Calu3 (cell line): ENCODE data around the gene CRACR2B. TPM values are rescaled to one million over a fixed set of nuclear protein-coding genes. Genes with fewer than 3 reads are reported as not detected.

ENCODE experiments used
- BruUV-seq: library from RNA; stranded (reverse); fragments of 400-500 nt; replicated peaks from 2 replicates; lab custom pipeline; 2021; lab: Mats Ljungman, UMichigan
- CTCF ChIA-PET: fragments of 300-600 bp; sonication (Branson Sonifier 250); formaldehyde crosslinking; loops from one replicate; lab custom pipeline; 2022; ENCODE audit warnings: antibody characterized with exemption; lab: Charles Lee
- DNase-seq: peaks from one replicate; pipeline ENCODE4 v3.0.0; 2022
- H3K27ac Mint-ChIP-seq: one replicate; pipeline ENCODE4 v1.8.0; 2022; ENCODE audit warnings: mixed read lengths; ENCODE audit not compliant: unreplicated experiment
- H3K27me3 Mint-ChIP-seq: one replicate; pipeline ENCODE4 v1.8.0; 2022; ENCODE audit warnings: mixed read lengths; ENCODE audit not compliant: unreplicated experiment
- H3K36me3 Mint-ChIP-seq: one replicate; pipeline ENCODE4 v1.8.0; 2022; ENCODE audit warnings: mild to moderate bottlenecking, moderate library complexity, mixed read lengths; ENCODE audit not compliant: insufficient read depth, unreplicated experiment
- H3K4me1 Mint-ChIP-seq: one replicate; pipeline ENCODE4 v1.8.0; 2022; ENCODE audit warnings: mild to moderate bottlenecking, low read depth, mixed read lengths; ENCODE audit not compliant: unreplicated experiment
- H3K4me3 Mint-ChIP-seq: one replicate; pipeline ENCODE4 v1.8.0; 2022; ENCODE audit warnings: mild to moderate bottlenecking, low read depth, moderate library complexity, mixed read lengths; ENCODE audit not compliant: unreplicated experiment
- H3K9me3 Mint-ChIP-seq: one replicate; pipeline ENCODE4 v1.8.0; 2022; ENCODE audit warnings: low read depth, mixed read lengths; ENCODE audit not compliant: unreplicated experiment
- intact Hi-C: fragments of 100-400 bp; cut with micrococcal nuclease; formaldehyde crosslinking; loops from one replicate; pipeline ENCODE4 v1.10.0; 2022; ENCODE audit not compliant: unreplicated experiment
- total RNA-seq: library from RNA; stranded (reverse); gene quantifications from 2 replicates; pipeline ENCODE4 v1.2.3, GENCODE V29; 2022
- TF ChIP-seq, protein P1 (sequence below): fragments of 200-600 bp; IDR thresholded peaks from one replicate; pipeline ENCODE4 v1.8.0; 2022; ENCODE audit warnings: antibody characterized with exemption; ENCODE audit not compliant: unreplicated experiment

Gene CRACR2B
- total RNA-seq, 1 experiment from 2014 or later = 33.4 TPM

DNA sequence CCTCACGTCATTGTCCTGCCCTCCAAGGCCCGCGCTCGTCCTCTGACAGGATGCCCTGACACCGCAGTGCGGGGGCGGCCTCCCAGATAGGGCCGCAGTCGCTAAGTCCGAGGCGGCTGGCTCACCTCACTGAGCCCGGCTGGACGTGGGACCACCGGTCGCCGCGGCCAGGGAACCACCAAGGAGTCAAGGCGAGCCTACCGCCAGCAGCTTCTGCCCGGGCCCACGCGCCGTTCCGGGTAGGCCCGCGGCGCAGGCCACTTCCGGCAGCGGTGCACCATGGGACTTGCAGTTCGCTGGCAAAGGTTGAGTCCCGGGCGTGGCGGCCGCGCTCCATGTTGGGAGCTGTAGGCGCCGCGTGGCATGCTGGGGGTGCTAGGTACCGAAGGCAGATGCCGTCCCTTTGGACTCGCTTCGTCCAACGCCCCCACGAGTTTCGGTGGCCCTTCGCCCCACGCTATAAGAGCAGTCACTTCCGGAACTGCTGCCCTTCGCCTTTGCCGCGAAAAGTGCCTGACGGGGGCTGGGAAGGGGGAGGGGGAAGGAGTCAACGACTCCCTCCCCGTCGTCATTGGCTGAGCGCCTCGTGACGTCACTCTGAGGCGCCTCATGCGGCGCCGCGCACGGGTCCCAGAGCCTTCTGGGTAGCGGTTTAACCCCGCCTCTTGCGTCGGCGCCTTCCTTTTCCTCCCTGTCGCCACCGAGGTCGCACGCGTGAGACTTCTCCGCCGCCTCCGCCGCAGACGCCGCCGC, 18.3 kb upstream of the CRACR2B start, which contains the start of gene RPLP2:
RPLP2 (plus strand) TSS at position 681 of the 753 bp plus-strand sequence. CDS start 268 bp downstream, outside the sequence.
- intact Hi-C loops = no loop called here
- Mint-ChIP-seq H3K27ac (peak within 1 kb of the TSS; percentile 88), H3K4me1 (peaks cover 19% of the 10 kb centered on the region), H3K9me3 (no peaks in the 10 kb centered on the region), H3K36me3 (peaks cover 92% of the 10 kb centered on the region), H3K27me3 (no peaks in the 10 kb centered on the region), H3K4me3 (peak within 1 kb of the TSS; percentile 94)
- no TSS peak for BruUV-seq
- peak; percentile 97 for DNase-seq
- TF ChIP-seq, protein P1, sequence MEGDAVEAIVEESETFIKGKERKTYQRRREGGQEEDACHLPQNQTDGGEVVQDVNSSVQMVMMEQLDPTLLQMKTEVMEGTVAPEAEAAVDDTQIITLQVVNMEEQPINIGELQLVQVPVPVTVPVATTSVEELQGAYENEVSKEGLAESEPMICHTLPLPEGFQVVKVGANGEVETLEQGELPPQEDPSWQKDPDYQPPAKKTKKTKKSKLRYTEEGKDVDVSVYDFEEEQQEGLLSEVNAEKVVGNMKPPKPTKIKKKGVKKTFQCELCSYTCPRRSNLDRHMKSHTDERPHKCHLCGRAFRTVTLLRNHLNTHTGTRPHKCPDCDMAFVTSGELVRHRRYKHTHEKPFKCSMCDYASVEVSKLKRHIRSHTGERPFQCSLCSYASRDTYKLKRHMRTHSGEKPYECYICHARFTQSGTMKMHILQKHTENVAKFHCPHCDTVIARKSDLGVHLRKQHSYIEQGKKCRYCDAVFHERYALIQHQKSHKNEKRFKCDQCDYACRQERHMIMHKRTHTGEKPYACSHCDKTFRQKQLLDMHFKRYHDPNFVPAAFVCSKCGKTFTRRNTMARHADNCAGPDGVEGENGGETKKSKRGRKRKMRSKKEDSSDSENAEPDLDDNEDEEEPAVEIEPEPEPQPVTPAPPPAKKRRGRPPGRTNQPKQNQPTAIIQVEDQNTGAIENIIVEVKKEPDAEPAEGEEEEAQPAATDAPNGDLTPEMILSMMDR = no peak
- CTCF ChIA-PET = interaction anchor here (0.8 to 1.2 kb wide), 2 partner anchors 9 to 10 kb away, joined by 3 to 5 read pairs; partner anchors contain the start of gene PNPLA2

DNA sequence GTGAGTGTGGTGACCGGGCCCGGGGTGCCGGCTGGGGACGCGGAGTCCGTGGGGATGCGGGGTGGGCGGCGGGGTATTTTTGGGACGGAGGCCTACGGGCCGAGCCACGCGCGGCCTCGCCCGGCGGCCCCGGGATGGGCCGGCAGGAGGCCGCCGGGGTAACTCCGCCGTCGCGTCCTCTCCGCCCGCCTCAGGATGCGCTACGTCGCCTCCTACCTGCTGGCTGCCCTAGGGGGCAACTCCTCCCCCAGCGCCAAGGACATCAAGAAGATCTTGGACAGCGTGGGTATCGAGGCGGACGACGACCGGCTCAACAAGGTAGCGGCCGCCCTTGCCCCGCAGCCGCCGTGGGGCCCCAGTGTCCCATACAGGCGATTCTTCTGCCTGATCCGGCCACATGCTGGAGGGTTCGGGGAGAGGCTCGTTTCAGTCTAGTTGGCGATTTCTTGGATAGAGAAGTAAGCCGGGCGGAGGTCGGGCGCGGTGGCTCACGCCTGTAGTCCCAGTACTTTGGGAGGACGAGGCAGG, 17.6 kb upstream of the CRACR2B start:
- CTCF ChIA-PET = interaction anchor here (0.7 to 0.8 kb wide), 2 partner anchors 9 kb away, joined by 5 read pairs; no protein-coding TSS in a partner anchor
- intact Hi-C loops = no loop called here
- BruUV-seq = TSS peak; percentile 68

DNA sequence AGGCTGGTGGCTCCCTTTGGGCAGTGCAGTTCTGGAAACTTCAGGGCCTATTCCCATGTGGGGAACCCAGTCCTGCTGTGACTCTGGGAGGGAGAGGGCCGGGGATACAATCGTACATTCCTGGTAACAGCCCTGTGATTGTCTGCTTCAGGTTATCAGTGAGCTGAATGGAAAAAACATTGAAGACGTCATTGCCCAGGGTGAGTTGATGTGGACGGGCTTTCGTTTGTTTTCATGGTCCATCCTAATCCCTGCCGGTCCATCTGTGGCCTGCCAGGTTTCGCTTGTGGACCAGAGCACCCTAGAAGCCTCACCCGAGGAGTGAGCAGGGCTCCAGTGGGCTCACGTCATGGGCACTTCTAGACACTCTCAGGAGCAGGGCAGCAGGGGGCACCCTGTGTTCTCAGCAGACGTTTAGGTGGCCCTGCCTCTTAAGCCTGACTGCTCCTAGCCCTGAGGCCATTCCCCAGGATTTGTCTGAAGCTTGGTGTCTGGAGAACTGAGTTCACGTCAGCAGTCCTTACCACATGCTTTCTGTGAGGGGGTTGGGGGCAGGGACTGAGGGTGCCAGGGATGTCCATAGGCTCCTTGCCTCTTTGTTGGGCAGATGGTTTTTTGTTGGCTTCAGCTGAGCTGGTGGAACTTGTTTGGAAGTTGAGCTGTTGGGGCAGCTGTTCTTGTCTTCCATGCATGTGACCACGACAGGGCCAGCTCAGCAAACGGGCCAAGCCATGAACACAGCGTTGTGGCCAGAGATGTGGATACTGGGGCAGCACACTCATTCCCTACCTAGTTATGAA, 16.1 kb upstream of the CRACR2B start:
- intact Hi-C loops = no loop called here
- no TSS peak for BruUV-seq
- DNase-seq = no peak
- TF ChIP-seq, protein P1 = no peak
- CTCF ChIA-PET = interaction anchor here (0.6 kb wide), 1 partner anchor 206 kb away, joined by 3 read pairs; no protein-coding TSS in a partner anchor
- peak overlapping the region; percentile 88 for H3K27ac Mint-ChIP-seq
- peaks cover 19% of the 10 kb centered on the region for H3K4me1 Mint-ChIP-seq
- H3K36me3 Mint-ChIP-seq = peaks cover 88% of the 10 kb centered on the region
- H3K4me3 Mint-ChIP-seq = peak overlapping the region; percentile 94
- no peaks in the 10 kb centered on the region for H3K27me3 Mint-ChIP-seq
- no peaks in the 10 kb centered on the region for H3K9me3 Mint-ChIP-seq

More for the DNA sequence above, 17.6 kb upstream of the CRACR2B start:
- TF ChIP-seq, protein P1 = no peak
- Mint-ChIP-seq H3K27ac (peak overlapping the region; percentile 88), H3K27me3 (no peaks in the 10 kb centered on the region), H3K4me3 (peak overlapping the region; percentile 94), H3K36me3 (peaks cover 93% of the 10 kb centered on the region), H3K4me1 (peaks cover 19% of the 10 kb centered on the region), H3K9me3 (no peaks in the 10 kb centered on the region)
- DNase-seq = no peak

DNA sequence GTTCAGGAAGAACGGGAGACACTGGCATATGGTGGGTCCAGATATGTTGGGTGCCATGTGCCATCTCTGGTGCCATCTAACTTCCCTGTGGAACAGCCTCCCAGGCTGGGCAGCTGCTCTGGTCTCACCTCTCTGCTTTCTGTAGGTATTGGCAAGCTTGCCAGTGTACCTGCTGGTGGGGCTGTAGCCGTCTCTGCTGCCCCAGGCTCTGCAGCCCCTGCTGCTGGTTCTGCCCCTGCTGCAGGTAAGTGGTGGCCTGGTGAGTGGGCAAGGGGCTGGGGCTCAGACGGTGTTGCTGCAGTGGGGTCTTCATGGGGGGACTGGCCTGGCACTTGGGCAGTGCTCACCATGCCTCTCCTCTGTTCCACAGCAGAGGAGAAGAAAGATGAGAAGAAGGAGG, 15.3 kb upstream of the CRACR2B start:
- Mint-ChIP-seq H3K27ac (peak overlapping the region; percentile 88), H3K9me3 (no peaks in the 10 kb centered on the region), H3K36me3 (peaks cover 84% of the 10 kb centered on the region), H3K4me1 (peaks cover 19% of the 10 kb centered on the region), H3K27me3 (no peaks in the 10 kb centered on the region), H3K4me3 (peak overlapping the region; percentile 94)
- no peak for DNase-seq
- intact Hi-C loops = no loop called here
- TF ChIP-seq, protein P1 = no peak
- no TSS peak for BruUV-seq
- CTCF ChIA-PET = no interaction called here
